ENCODE data around the gene EDNRA.

DNA sequence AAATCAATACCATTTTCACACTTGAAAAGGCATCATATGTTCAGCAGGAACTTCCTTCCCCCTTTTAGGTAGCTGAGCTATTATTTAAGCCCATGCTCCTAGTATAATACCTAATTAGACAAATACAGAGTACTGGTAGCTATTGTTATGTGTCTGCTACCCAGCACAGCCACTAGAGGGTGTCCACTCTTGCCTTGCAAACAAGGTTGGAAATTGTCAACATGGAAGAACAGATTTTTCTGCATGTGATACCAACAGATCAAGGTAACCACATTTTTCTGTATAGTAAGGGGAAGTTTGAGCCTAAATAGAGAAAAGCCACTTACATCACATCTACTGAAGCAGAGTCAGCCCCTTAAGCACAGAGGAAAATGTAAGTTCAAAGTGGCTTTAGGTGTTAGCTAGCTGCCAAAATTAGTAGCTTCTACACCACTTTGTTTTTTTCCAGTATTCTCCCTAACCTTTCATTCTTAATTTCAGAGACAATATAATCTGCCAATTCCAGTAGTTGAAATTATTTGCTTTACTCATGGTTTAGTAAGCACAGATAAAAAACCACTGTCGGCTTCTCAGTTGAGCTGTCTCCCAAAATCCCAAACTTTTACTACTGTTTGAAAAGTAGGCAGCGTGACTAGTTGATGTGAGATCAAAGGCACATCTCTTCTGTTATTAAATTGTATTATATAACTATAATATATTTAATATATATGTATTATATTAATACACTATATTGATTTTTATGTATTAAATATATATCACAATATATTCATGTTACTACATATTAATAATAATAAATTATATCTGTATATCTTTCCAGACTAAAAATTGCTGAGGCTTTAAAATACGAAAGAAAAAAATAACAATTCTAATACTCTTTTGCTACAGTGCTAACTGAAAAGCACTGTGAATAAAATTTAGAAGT is 38.2 kb downstream of the EDNRA start:
- TF ChIP-seq TARDBP (IDR thresholded peaks at IDR 0.05) (no peak), ZNF384 (IDR thresholded peaks at IDR 0.05) (no peak), SP1 (IDR thresholded peaks at IDR 0.05) (no peak), FOXM1 (IDR thresholded peaks at IDR 0.05; ENCODE audit: borderline replicate concordance) (no peak), L3MBTL2 (conservative IDR thresholded peaks at IDR 0.05) (no peak), SUZ12 (IDR thresholded peaks at IDR 0.05) (no peak), FOXK2 (IDR thresholded peaks at IDR 0.05) (no peak), BHLHE40 (IDR thresholded peaks at IDR 0.05; ENCODE audit: borderline replicate concordance) (no peak), ELF4 (IDR thresholded peaks at IDR 0.05) (no peak), FOXA1 (IDR thresholded peaks at IDR 0.05) (no peak), NFRKB (IDR thresholded peaks at IDR 0.05) (no peak), LEF1 (IDR thresholded peaks at IDR 0.05; ENCODE audit: borderline replicate concordance) (no peak), ARNT (IDR thresholded peaks at IDR 0.05) (no peak)
- TF ChIP-seq, protein P1, sequence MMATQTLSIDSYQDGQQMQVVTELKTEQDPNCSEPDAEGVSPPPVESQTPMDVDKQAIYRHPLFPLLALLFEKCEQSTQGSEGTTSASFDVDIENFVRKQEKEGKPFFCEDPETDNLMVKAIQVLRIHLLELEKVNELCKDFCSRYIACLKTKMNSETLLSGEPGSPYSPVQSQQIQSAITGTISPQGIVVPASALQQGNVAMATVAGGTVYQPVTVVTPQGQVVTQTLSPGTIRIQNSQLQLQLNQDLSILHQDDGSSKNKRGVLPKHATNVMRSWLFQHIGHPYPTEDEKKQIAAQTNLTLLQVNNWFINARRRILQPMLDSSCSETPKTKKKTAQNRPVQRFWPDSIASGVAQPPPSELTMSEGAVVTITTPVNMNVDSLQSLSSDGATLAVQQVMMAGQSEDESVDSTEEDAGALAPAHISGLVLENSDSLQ (IDR thresholded peaks at IDR 0.05), result no peak

Data from HEK293T (cell line).